ENCODE results near the gene PLCB4.

The PLCB4 gene

GRCh38 chr20:9399322-9399721 is 330.4 kb downstream of the PLCB4 start:
- Histone ChIP-seq H2AFZ (ENCODE audit: low read depth, low read length, severe bottlenecking) (no peak overlapping the region), H4K20me1 (ENCODE audit: low read depth, low read length) (no peaks in the 10 kb centered on the region), H3K9me3 (ENCODE audit: insufficient read depth, low read length) (no peaks in the 10 kb centered on the region), H3K27me3 (ENCODE audit: low read length) (no peaks in the 10 kb centered on the region), H3K9me2 (replicated peaks; ENCODE audit: insufficient read depth, low read length) (no peaks in the 10 kb centered on the region), H3K36me3 (ENCODE audit: low read length) (no peaks in the 10 kb centered on the region), H3K27ac (ENCODE audit: low read depth, low read length) (no peak overlapping the region), H3K4me2 (ENCODE audit: low read depth, low read length, poor library complexity, severe bottlenecking) (no peak overlapping the region), H3K9ac (ENCODE audit: low read length) (no peak overlapping the region), H3K79me2 (ENCODE audit: insufficient read depth, low read length) (no peaks in the 10 kb centered on the region), H3F3A (ENCODE audit: insufficient read depth) (no peaks in the 10 kb centered on the region), H3K4me3 (ENCODE audit: insufficient read depth, low read length, poor library complexity, severe bottlenecking) (no peak overlapping the region)
- TF ChIP-seq EZH2phosphoT487 (conservative IDR thresholded peaks at IDR 0.05; ENCODE audit: low read length): no peak
- TF ChIP-seq, protein P1, sequence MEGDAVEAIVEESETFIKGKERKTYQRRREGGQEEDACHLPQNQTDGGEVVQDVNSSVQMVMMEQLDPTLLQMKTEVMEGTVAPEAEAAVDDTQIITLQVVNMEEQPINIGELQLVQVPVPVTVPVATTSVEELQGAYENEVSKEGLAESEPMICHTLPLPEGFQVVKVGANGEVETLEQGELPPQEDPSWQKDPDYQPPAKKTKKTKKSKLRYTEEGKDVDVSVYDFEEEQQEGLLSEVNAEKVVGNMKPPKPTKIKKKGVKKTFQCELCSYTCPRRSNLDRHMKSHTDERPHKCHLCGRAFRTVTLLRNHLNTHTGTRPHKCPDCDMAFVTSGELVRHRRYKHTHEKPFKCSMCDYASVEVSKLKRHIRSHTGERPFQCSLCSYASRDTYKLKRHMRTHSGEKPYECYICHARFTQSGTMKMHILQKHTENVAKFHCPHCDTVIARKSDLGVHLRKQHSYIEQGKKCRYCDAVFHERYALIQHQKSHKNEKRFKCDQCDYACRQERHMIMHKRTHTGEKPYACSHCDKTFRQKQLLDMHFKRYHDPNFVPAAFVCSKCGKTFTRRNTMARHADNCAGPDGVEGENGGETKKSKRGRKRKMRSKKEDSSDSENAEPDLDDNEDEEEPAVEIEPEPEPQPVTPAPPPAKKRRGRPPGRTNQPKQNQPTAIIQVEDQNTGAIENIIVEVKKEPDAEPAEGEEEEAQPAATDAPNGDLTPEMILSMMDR (IDR thresholded peaks at IDR 0.05; ENCODE audit: insufficient read depth, low read length, poor library complexity, severe bottlenecking): no peak

DNA sequence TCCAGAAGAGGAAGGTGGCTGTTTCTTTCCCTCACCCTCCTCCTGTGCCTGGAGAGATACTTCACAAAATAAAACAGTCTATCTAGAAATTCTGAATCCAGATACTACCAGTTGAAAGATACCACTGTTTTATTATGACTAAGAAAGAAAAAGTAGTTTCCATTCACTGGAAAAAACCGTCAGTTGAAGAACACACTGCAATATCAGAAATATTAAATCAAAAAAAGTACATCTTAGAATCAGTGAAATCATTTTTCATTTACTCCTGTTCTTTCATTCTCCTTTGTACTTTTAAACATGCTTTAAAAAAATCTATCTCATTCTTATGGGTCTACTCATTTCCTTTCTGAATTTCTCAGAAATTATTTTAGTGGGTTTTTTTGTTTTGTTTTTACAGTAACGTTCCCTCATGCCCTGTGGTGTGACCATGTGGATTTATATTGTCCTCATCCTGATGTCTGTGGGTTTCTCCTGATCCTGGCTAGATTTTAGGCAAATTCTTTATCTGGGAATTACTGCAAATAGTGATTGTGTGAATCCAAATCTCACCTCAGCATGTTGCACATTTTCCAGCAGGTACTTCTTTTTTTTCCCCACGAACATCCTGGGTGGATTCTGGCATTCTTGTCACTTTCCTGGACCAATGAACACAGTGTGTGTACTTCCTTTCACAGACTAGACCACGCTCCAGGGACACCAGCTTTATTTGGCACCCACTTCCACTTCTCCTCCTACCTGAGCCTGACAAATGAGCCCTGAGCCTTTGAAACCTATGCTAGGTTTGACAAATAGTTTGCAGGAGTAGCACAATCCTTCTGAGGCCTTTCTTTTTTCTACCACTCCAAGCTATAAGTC is 331.5 kb downstream of the PLCB4 start:
- H3K79me2 ChIP-seq (ENCODE audit: insufficient read depth, low read length): no peaks in the 10 kb centered on the region
- H3K4me2 ChIP-seq (ENCODE audit: low read depth, low read length, poor library complexity, severe bottlenecking): no peak overlapping the region
- H3K36me3 ChIP-seq (ENCODE audit: low read length): no peaks in the 10 kb centered on the region
- no peaks in the 10 kb centered on the region for H3F3A ChIP-seq (ENCODE audit: insufficient read depth)
- no peak overlapping the region for H2AFZ ChIP-seq (ENCODE audit: low read depth, low read length, severe bottlenecking)
- no peaks in the 10 kb centered on the region for H3K9me2 ChIP-seq (replicated peaks; ENCODE audit: insufficient read depth, low read length)
- H3K9me3 ChIP-seq (ENCODE audit: insufficient read depth, low read length): no peaks in the 10 kb centered on the region
- TF ChIP-seq, protein P1 (IDR thresholded peaks at IDR 0.05; ENCODE audit: insufficient read depth, low read length, poor library complexity, severe bottlenecking): no peak
- no peak for TF ChIP-seq EZH2phosphoT487 (conservative IDR thresholded peaks at IDR 0.05; ENCODE audit: low read length)
- H4K20me1 ChIP-seq (ENCODE audit: low read depth, low read length): no peaks in the 10 kb centered on the region
- no peak overlapping the region for H3K27ac ChIP-seq (ENCODE audit: low read depth, low read length)
- no peak overlapping the region for H3K9ac ChIP-seq (ENCODE audit: low read length)
- no peak overlapping the region for H3K4me3 ChIP-seq (ENCODE audit: insufficient read depth, low read length, poor library complexity, severe bottlenecking)
- no peaks in the 10 kb centered on the region for H3K27me3 ChIP-seq (ENCODE audit: low read length)

DNA sequence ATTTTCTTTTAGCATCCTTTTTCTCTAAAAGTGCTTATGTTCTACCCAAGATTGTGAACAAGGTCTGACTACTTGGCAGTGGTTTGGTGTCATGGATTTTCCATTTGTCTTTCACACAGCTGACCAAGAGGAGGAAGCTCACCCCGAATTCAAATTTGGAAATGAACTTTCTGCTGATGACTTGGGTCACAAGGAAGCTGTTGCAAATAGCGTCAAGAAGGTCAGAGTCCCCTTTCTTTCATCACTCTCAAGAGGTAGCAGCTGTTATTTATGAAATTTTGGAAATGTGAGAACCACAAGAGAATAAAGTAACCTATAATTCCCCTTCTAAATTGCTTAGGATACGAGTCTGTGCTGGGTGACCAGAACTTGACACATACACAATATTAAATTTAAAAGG is 332.5 kb downstream of the PLCB4 start:
- Histone ChIP-seq H4K20me1 (ENCODE audit: low read depth, low read length) (no peaks in the 10 kb centered on the region), H3K4me2 (ENCODE audit: low read depth, low read length, poor library complexity, severe bottlenecking) (no peak overlapping the region), H3K9me3 (ENCODE audit: insufficient read depth, low read length) (no peaks in the 10 kb centered on the region), H3K27ac (ENCODE audit: low read depth, low read length) (no peak overlapping the region), H3K9ac (ENCODE audit: low read length) (no peak overlapping the region), H3K79me2 (ENCODE audit: insufficient read depth, low read length) (no peaks in the 10 kb centered on the region), H3K4me3 (ENCODE audit: insufficient read depth, low read length, poor library complexity, severe bottlenecking) (no peak overlapping the region), H3K36me3 (ENCODE audit: low read length) (no peaks in the 10 kb centered on the region), H3F3A (ENCODE audit: insufficient read depth) (no peaks in the 10 kb centered on the region), H3K9me2 (replicated peaks; ENCODE audit: insufficient read depth, low read length) (no peaks in the 10 kb centered on the region), H2AFZ (ENCODE audit: low read depth, low read length, severe bottlenecking) (no peak overlapping the region), H3K27me3 (ENCODE audit: low read length) (no peaks in the 10 kb centered on the region)
- TF ChIP-seq, protein P1 (IDR thresholded peaks at IDR 0.05; ENCODE audit: insufficient read depth, low read length, poor library complexity, severe bottlenecking): no peak

Measured in SU-DHL-6 (cell line).